Upper lobe of left lung (tissue), 6 donors: Measurements from ENCODE around the gene GOLGA8O. TPM values are rescaled to one million over a fixed set of nuclear protein-coding genes. Genes with fewer than 3 reads are reported as not detected.
A peak's percentile ranks its signal among the peaks of the same experiment; 100 is the strongest.
"Not testable (repeated sequence)": the region's sequence is repeated elsewhere in the genome, so short reads cannot be mapped to it uniquely, and the experiment has no call there.

Experiments
- ATAC-seq, 2 donors: fragments of 200-7000 bp; cut with Tn5 transposase; one replicate each; pipeline ENCODE4 v1.9.1; 2022; ENCODE audit warnings: mild to moderate bottlenecking in 2 of 2, moderate library complexity in 2 of 2; ENCODE audit not compliant: low FRiP score in 2 of 2
- DNase-seq, 2 donors: peaks; one replicate each; pipeline ENCODE4 v3.0.0-alpha.2; 2019 to 2020
- H3K27ac ChIP-seq, 4 donors: fragments of 200-600 bp; sonication (generic); one replicate each; pipeline ENCODE4 v1.5.1; 2016 to 2019
- H3K27me3 ChIP-seq, 4 donors: fragments of 200-600 bp; sonication (generic); one replicate each; pipeline ENCODE4 v1.5.1; 2017 to 2019
- H3K36me3 ChIP-seq, 4 donors: fragments of 200-600 bp; sonication (generic); one replicate each; pipeline ENCODE4 v1.5.1; 2016 to 2019
- H3K4me1 ChIP-seq, 4 donors: fragments of 200-600 bp; sonication (generic); one replicate each; pipeline ENCODE4 v1.5.1; 2018 to 2019
- H3K4me3 ChIP-seq, 4 donors: fragments of 200-600 bp; sonication (generic); one replicate each; pipeline ENCODE4 v1.5.1; 2017 to 2019; ENCODE audit warnings: mild to moderate bottlenecking in 2 of 4, moderate library complexity in 1 of 4
- H3K9me3 ChIP-seq, 4 donors: fragments of 200-600 bp; sonication (generic); one replicate each; pipeline ENCODE4 v1.5.1; 2018 to 2019
- WGBS, 2 donors: methylation state at CpG; one replicate each; pipeline ENCODE4 v1.1.5; 2017 to 2018; 5-methylcytosine and 5-hydroxymethylcytosine counted together
- total RNA-seq, 6 donors: library from RNA; depleted of rRNA in 4 of 6; stranded (reverse); fragments of >200 nt in 4 of 6; gene quantifications; one replicate each; pipeline versions ENCODE4 v1.1.0 to v1.2.1, GENCODE V29; 2016 to 2021
- donor health status: DM: no; HTN: no; CAD: no; lungs with moderate emphysema.
- donor health status: DM: no; HTN: yes; CAD: no; lungs with severe emphysema.

The GOLGA8O gene, protein sequence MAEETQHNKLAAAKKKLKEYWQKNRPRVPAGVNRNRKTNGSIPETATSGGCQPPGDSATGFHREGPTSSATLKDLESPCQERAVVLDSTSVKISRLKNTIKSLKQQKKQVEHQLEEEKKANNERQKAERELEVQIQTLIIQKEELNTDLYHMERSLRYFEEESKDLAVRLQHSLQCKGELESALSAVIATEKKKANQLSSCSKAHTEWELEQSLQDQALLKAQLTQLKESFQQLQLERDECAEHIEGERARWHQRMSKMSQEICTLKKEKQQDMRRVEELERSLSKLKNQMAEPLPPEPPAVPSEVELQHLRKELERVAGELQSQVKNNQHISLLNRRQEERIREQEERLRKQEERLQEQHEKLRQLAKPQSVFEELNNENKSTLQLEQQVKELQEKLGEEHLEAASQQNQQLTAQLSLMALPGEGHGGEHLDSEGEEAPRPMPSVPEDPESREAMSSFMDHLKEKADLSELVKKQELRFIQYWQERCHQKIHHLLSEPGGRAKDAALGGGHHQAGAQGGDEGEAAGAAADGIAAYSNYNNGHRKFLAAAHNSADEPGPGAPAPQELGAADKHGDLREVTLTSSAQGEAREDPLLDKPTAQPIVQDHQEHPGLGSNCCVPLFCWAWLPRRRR
- total RNA-seq = 1 to 10 TPM in 2 of 6 donors, under 1 TPM in 1, not detected in 3; 0.81 to 2.7 (median 1.0) TPM

DNA sequence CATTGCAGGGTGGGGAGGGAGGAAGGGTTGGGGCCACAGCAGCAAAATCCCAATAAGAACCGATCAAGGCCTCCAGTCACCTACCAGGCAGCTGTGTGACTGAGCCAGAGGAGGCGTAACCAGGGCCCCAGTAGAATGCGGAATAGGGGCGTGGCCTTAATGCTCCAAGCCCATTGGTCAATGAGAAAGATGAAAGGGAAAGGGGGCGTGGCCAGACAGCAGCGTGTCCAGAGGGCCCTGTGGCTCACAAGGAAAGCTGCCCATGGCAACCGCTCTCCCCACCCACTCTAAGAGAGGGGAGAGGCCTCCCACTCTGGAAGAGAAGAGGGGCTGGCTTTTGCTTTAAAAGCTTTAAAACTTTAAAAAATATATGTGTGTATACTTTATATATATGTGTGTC lies at the start of gene GOLGA8O:
TSS of gene GOLGA8O (minus strand) at position 101 of the 400 bp plus-strand sequence. CDS start at position 3, 98 bp downstream.
- not testable (repeated sequence) for H3K36me3 ChIP-seq, ATAC-seq, H3K4me3 ChIP-seq, H3K27me3 ChIP-seq, H3K27ac ChIP-seq, H3K4me1 ChIP-seq, H3K9me3 ChIP-seq, DNase-seq
- WGBS, 2 donors = no CpG with 5 or more reads among the region's 7 CpGs

DNA sequence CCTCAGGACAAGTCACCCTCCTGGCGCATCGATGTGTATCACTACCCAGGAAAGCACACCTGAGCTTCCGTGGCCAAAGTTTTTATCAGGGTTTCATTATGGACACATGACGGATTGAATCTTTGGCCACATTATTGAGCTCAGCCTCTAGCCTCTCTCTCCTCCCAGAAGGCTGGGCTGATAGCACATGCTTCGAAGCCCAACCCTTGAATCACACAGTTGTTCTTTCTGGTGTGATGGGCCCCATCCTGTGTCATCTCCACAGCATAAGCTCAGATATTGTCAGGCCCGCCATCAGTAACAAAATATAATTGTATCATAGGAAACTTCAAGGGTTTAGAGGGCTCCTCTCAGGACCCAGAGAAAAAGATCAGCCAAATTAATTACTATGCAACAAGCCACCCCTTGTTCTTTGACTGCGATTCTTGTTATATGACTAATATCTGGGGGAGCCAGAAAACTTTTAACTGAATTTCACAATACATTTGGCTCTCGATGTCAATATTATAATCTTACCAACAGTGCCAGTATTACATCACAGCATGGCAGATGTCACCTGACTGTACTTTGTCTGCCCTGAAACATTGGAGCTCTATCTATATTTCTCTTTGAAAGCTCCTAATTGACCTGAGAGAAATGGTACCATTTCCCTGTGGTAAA lies 48.8 kb upstream of the GOLGA8O start:
- H3K36me3 ChIP-seq, H3K4me1 ChIP-seq, H3K9me3 ChIP-seq, H3K4me3 ChIP-seq, DNase-seq, H3K27ac ChIP-seq, H3K27me3 ChIP-seq: not testable (repeated sequence)
- ATAC-seq = peak in 1 of 2 donors; percentile 71
- WGBS, 2 donors = no CpG with 5 or more reads among the region's 8 CpGs

DNA sequence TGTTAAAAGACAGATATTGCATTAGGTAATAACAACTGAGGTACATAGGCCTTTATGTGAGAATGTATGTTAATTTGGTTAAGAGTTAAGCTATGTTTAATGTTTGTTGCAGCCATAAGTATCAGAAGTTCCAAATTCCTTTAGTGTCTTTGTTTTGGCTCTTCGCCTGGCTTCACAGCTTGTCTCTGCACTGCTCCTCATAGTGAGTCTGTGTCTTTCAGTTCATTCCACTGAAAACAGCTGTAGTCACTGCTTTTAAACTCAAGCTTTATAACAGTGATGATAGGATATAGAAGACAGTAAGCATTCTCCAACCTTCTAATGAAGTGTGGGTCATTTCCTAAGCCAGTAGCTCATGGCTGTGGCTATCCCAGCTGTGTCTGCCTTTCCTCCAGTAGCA lies 47.5 kb upstream of the GOLGA8O start:
- not testable (repeated sequence) for ATAC-seq, H3K4me3 ChIP-seq, DNase-seq, H3K27me3 ChIP-seq, H3K36me3 ChIP-seq, H3K9me3 ChIP-seq, H3K27ac ChIP-seq, H3K4me1 ChIP-seq
- 43 to 90% methylated on average over 1 of the region's 1 CpG for WGBS, 2 donors

DNA sequence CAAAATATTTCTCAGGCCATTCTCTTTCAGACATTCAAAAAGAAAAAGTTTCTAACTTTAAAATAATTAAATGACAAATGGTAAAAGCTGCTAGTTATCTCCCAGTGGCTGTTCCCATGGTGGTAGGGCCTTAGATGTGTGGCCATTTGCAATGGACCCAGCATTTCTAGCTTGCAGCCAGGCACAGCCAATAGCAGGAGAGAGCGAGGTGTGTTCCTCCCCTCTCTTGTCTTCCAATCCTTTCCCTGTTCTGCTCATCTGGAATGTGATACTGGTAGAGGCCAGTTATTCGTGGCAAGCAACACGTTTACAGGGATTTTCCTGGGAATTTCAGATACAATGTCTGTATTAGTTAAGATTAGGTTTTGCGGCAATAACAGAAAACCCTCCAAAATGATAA lies 37.3 kb upstream of the GOLGA8O start:
- not testable (repeated sequence) for H3K36me3 ChIP-seq
- WGBS, 2 donors = no CpG with 5 or more reads among the region's 4 CpGs

DNA sequence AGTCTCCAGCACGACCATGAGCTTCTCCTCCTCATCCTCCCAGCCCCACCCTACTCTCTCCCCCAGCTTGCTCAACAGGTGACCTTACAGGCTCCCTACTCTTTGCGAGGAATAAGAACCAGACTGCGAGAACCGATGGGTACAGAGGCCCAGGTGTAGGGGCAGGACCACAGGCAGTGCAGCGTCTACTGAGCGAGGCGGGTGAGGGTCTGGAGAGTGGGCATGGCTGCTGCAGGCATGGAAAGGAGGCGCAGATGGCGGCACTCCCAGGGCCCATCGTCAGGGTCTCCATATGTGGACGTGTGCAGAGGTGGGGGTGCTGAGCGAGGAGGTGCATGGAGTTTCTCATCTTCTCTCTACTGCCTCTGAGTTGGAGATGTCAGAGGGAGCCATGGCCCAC lies 31.0 kb upstream of the GOLGA8O start:
- H3K27ac ChIP-seq, H3K9me3 ChIP-seq, H3K27me3 ChIP-seq, H3K36me3 ChIP-seq, H3K4me1 ChIP-seq, ATAC-seq, H3K4me3 ChIP-seq: not testable (repeated sequence)
- 93% methylated on average over 8 to 11 of the region's 12 CpGs for WGBS, 2 donors
- peak in 1 of 2 donors; percentile 11 for DNase-seq

More for the DNA sequence above, 37.3 kb upstream of the GOLGA8O start:
- not testable (repeated sequence) for H3K9me3 ChIP-seq, H3K4me1 ChIP-seq, ATAC-seq, DNase-seq, H3K27ac ChIP-seq, H3K27me3 ChIP-seq, H3K4me3 ChIP-seq

DNA sequence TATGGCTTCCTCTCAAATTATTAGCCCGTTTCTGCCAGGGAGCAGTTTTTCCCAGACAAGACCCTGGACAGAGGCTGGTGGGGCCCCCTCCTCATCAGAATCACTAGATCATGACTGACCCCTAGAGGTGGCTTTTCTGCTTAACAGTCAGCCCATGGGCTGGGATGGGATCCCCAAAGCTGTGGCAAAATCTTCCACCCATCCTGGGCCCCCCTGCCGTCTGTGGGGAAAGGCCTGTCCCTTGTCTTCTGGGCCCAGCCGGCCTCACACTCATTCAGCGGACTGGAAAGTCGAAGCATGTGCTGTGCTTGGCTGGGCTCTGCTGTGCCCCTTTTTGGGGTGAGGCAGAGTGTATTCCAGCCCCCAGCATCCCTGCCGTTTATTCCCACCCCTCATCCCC lies 27.9 kb upstream of the GOLGA8O start:
- H3K27me3 ChIP-seq, H3K9me3 ChIP-seq, H3K4me1 ChIP-seq, H3K27ac ChIP-seq, H3K36me3 ChIP-seq, ATAC-seq, H3K4me3 ChIP-seq: not testable (repeated sequence)
- WGBS, 2 donors = no CpG with 5 or more reads among the region's 6 CpGs
- peak in 1 of 2 donors; percentile 3 for DNase-seq

DNA sequence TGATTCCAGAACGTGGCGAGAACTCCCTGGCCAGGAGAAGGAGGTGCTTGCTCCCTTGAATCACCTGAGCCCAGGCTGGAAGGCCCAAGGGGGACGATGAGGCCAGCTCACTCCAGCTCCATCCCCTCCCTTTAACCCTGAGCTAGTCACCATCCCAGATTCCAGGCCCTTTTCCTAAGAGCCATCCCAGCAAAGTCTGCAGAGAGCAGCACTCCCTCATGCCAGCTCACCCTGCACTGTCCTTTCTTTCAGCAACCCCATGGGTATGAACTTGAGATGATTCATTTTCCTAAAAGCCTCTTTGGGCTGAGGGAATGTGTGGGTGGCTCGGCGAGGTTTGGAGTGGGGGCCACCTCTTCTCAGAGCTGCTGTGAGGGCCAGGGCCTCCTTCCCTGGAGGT lies 26.2 kb upstream of the GOLGA8O start:
- not testable (repeated sequence) for H3K4me1 ChIP-seq, ATAC-seq, H3K27me3 ChIP-seq, H3K9me3 ChIP-seq, DNase-seq, H3K27ac ChIP-seq, H3K36me3 ChIP-seq, H3K4me3 ChIP-seq
- WGBS, 2 donors = no CpG with 5 or more reads among the region's 5 CpGs

DNA sequence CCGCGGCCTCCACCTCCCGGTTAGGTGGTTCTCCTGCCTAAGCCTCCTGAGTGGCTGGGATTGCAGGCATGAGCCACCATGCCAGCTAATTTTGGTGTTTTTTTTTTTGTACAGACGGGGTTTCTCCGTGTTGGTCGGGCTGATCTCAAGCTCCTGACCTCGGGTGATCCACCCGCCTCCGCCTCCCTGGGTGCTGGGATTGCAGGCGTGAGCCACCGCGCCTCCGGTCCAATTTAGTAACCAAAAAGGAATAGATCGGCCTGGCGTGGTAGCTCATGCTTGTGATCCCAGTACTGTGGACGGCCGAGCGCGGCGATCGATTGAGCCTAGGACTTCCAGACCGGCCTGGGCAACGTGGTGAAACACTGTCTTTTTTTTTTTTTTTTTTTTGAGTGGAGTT lies 12.6 kb upstream of the GOLGA8O start:
- not testable (repeated sequence) for H3K4me1 ChIP-seq, H3K9me3 ChIP-seq, H3K4me3 ChIP-seq, ATAC-seq, H3K36me3 ChIP-seq, H3K27ac ChIP-seq, H3K27me3 ChIP-seq
- WGBS, 2 donors = 96 to 97% methylated on average over 20 to 21 of the region's 23 CpGs
- peak in 1 of 2 donors; percentile 48 for DNase-seq

DNA sequence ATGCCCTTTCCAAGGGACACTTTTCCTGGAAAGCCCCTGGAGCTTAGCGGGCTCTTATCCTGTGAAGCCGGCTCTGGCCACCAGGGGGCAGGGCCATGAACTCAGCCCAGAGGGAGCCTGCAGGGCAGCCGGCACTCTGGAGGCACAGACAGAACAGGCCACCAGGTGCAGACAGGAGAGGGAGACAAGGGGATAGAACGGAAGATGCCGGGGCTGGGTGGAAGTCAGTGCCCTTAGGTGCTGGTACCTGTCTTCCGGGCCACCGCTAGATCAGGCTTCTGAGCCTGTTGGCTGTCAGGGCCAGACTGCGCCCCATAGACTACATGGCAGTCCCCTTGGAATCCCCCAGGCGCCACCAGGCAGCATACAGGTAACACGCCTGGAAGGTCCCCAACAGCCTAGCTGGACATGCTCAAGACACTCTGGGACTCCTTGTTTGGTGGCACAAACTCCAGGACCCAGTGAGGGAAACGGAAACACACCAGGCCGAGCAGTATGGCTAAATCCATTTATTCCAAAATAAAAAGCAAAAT lies 14.9 kb downstream of the GOLGA8O start:
- DNase-seq, H3K9me3 ChIP-seq, H3K36me3 ChIP-seq, H3K27ac ChIP-seq, H3K4me3 ChIP-seq, H3K4me1 ChIP-seq, H3K27me3 ChIP-seq, ATAC-seq: not testable (repeated sequence)
- WGBS, 2 donors = 29% methylated on average over 5 of the region's 12 CpGs; no CpG with 5 or more reads in 1 of the 2 donors

DNA sequence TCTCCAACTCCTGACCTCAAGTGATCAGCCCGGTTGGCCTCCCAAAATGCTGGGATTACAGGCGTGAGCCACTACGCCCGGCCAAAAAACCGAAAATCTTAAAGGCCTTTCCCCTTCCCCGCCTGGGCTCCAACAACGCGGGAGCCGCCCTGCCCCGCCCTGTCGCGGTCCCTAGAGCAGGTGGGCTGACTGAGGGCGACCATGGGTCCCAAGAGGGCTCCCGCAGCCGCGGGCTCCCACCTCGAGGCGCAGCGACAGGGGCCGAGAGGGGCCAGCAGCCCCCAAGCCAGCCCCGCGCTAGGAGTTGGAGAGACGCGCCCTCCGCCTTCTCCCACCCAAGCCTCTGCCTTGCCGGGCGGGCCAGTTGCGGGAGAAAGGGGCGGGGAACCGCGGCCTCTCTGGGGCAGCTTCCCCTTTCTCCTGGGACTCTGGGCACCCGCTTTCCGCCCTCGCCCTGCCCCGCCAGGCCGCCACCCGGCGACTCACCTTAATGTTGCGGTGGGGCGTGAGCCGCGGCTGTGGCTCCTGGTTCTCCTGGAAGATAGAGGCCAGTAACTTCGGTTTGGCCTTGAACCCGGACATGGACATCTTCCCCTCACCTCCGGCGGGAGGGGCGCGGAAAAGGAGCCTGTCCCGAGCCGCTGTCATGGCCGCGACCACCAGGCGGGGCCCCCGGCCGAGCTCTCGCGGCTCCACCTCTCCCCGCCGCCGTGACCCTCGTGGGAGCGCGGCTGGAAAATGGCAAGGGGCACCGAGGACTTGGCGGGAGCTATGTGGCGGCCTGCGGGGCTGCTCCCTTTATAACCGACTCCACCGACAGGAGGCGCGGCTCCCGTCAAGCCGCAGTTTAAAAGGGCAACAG lies 21.1 kb downstream of the GOLGA8O start:
- H3K27ac ChIP-seq, DNase-seq, H3K9me3 ChIP-seq, H3K27me3 ChIP-seq, H3K4me1 ChIP-seq, H3K4me3 ChIP-seq, H3K36me3 ChIP-seq: not testable (repeated sequence)
- WGBS, 2 donors = no CpG with 5 or more reads among the region's 73 CpGs
- ATAC-seq = peak; percentile 90 to 95

DNA sequence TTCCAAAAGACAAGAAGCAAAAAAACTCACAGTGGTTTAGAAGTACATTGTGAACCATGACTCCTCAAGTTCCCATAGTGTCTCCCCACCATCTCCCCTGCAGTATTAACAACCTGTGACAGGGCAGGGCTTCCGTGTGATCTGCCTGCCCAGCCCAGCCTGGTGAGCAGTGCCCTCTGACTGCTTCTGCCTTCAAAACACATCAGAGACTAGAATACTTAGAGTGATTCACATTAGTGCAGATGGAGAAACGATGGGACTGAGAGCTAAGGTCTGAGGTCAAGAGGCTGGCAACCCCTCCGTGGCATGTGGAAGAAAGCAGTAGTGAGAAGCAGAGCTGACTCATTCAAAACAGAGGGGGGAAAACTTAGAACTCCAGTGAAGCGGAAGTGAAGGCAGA lies 27.8 kb downstream of the GOLGA8O start:
- WGBS, 2 donors = 31% methylated on average over 1 of the region's 4 CpGs
- not testable (repeated sequence) for ATAC-seq, H3K27me3 ChIP-seq, H3K27ac ChIP-seq, H3K4me3 ChIP-seq, H3K4me1 ChIP-seq, H3K9me3 ChIP-seq, H3K36me3 ChIP-seq, DNase-seq

DNA sequence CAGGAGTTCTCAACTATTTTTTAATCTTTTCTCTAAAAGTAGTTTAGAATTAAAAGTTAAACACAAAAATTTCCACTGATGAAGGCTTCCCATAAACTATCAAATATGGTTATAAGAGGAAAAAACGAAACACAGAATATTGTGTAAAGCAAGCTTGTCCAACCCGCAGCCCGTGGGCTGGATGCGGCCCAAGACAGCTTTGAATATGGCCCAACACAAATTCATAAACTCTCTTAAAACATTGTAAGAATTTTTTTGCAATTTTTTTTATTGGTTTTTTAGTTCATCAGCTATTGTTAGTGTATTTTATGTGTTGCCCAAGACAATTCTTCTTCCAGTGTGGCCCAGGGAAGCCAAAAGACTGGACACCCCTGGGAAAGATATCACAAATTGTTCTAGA lies 28.9 kb downstream of the GOLGA8O start:
- not testable (repeated sequence) for H3K36me3 ChIP-seq, H3K4me3 ChIP-seq, ATAC-seq, H3K4me1 ChIP-seq, H3K27me3 ChIP-seq, H3K9me3 ChIP-seq, H3K27ac ChIP-seq
- WGBS, 2 donors = 81 to 84% methylated on average over 4 of the region's 4 CpGs
- DNase-seq = peak; percentile 20 to 26
